ENCODE measurements around the gene CRADD. TPM values are rescaled to one million over a fixed set of nuclear protein-coding genes. Genes with fewer than 3 reads are reported as not detected.

CRADD gene
- total RNA-seq, 1 experiment from 2014 or later: 18.3 TPM

- Histone ChIP-seq H3K4me1 (ENCODE audit: low read length) (peaks cover 9% of the 10 kb centered on the region), H4K20me1 (ENCODE audit: insufficient read depth, low read depth, low read length) (no peaks in the 10 kb centered on the region), H3K4me3 (ENCODE audit: low read length) (no peak overlapping the region), H3K4me2 (ENCODE audit: low read depth, low read length, poor library complexity, severe bottlenecking) (no peak overlapping the region), H3K9ac (ENCODE audit: low read length) (no peak overlapping the region), H3K9me3 (ENCODE audit: low read length) (no peaks in the 10 kb centered on the region), H3K79me2 (ENCODE audit: low read length) (no peaks in the 10 kb centered on the region), H3K9me2 (replicated peaks; ENCODE audit: insufficient read depth, low read length) (no peaks in the 10 kb centered on the region), H3K36me3 (ENCODE audit: insufficient read depth, low read length) (no peaks in the 10 kb centered on the region), H2AFZ (ENCODE audit: low read length) (no peak overlapping the region), H3K27ac (ENCODE audit: low read length) (no peak overlapping the region), H3K27me3 (ENCODE audit: low read length) (no peaks in the 10 kb centered on the region)
- DNase-seq: peak; percentile 60
Measured at GRCh38 chr12:93722835-93723567, 45.8 kb downstream of the CRADD start.

- H3K27me3 ChIP-seq (ENCODE audit: low read length): no peaks in the 10 kb centered on the region
- H2AFZ ChIP-seq (ENCODE audit: low read length): no peak overlapping the region
- no peaks in the 10 kb centered on the region for H4K20me1 ChIP-seq (ENCODE audit: insufficient read depth, low read depth, low read length)
- no peak for DNase-seq
- no peak overlapping the region for H3K27ac ChIP-seq (ENCODE audit: low read length)
- H3K4me3 ChIP-seq (ENCODE audit: low read length): no peak overlapping the region
- peaks cover 9% of the 10 kb centered on the region for H3K4me1 ChIP-seq (ENCODE audit: low read length)
- H3K9me2 ChIP-seq (replicated peaks; ENCODE audit: insufficient read depth, low read length): no peaks in the 10 kb centered on the region
- no peak overlapping the region for H3K9ac ChIP-seq (ENCODE audit: low read length)
- H3K79me2 ChIP-seq (ENCODE audit: low read length): no peaks in the 10 kb centered on the region
- H3K4me2 ChIP-seq (ENCODE audit: low read depth, low read length, poor library complexity, severe bottlenecking): no peak overlapping the region
- no peaks in the 10 kb centered on the region for H3K9me3 ChIP-seq (ENCODE audit: low read length)
- H3K36me3 ChIP-seq (ENCODE audit: insufficient read depth, low read length): no peaks in the 10 kb centered on the region
Measured at GRCh38 chr12:93723568-93723930, 46.4 kb downstream of the CRADD start.

DNA sequence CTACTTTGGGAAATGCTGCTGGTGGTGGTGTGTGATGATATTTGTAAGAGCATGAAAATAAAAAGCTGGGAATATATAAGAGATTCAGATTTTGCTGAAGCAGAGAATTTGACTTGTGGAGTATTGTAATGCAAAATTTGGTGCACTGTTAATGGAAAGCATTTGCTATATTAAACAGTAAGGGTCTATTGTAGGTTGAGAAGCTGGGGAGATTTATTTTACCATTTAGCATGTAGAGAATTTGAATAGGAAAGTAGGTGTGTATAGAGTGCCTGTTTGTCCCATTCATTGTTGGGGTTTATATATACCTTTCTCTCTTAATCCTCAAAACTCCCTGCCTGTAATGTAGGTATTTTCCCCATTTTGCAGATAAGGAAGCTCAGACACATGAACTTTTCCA lies 48.4 kb downstream of the CRADD start:
- no peak for DNase-seq
- Histone ChIP-seq H3K9me3 (ENCODE audit: low read length) (no peaks in the 10 kb centered on the region), H3K27me3 (ENCODE audit: low read length) (no peaks in the 10 kb centered on the region), H3K36me3 (ENCODE audit: insufficient read depth, low read length) (no peaks in the 10 kb centered on the region), H3K27ac (ENCODE audit: low read length) (no peak overlapping the region), H3K4me1 (ENCODE audit: low read length) (peaks cover 11% of the 10 kb centered on the region), H3K4me3 (ENCODE audit: low read length) (no peak overlapping the region), H3K4me2 (ENCODE audit: low read depth, low read length, poor library complexity, severe bottlenecking) (no peak overlapping the region), H3K9me2 (replicated peaks; ENCODE audit: insufficient read depth, low read length) (no peaks in the 10 kb centered on the region), H4K20me1 (ENCODE audit: insufficient read depth, low read depth, low read length) (no peaks in the 10 kb centered on the region), H2AFZ (ENCODE audit: low read length) (no peak overlapping the region), H3K79me2 (ENCODE audit: low read length) (no peaks in the 10 kb centered on the region), H3K9ac (ENCODE audit: low read length) (no peak overlapping the region)

- H3K4me2 ChIP-seq (ENCODE audit: low read depth, low read length, poor library complexity, severe bottlenecking): no peak overlapping the region
- H3K4me1 ChIP-seq (ENCODE audit: low read length): peaks cover 11% of the 10 kb centered on the region
- no peaks in the 10 kb centered on the region for H3K27me3 ChIP-seq (ENCODE audit: low read length)
- no peaks in the 10 kb centered on the region for H3K36me3 ChIP-seq (ENCODE audit: insufficient read depth, low read length)
- no peak for DNase-seq
- H3K9ac ChIP-seq (ENCODE audit: low read length): no peak overlapping the region
- H3K9me2 ChIP-seq (replicated peaks; ENCODE audit: insufficient read depth, low read length): no peaks in the 10 kb centered on the region
- no peaks in the 10 kb centered on the region for H4K20me1 ChIP-seq (ENCODE audit: insufficient read depth, low read depth, low read length)
- no peak overlapping the region for H2AFZ ChIP-seq (ENCODE audit: low read length)
- no peak overlapping the region for H3K27ac ChIP-seq (ENCODE audit: low read length)
- H3K9me3 ChIP-seq (ENCODE audit: low read length): no peaks in the 10 kb centered on the region
- H3K4me3 ChIP-seq (ENCODE audit: low read length): no peak overlapping the region
- H3K79me2 ChIP-seq (ENCODE audit: low read length): no peaks in the 10 kb centered on the region
Measured at GRCh38 chr12:93727195-93727811, 50.1 kb downstream of the CRADD start.

DNA sequence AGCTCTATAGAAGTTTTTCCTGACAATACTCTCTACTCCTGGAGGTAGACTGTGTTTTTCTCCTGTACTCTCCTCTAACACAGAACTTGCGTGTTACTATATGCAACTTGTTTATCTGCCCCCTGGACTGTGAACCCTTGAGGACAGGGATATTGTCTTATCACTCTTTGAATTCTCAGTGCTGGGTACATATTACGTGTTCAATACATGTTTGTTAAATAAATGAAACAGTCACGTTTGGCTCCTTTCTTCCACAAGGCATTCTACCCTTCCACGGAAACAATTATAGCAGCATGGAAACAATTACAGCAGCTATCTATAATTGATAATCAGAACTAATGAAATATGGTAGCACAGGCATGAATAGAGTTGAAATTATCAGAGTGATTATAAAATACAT lies 50.7 kb downstream of the CRADD start:
- Histone ChIP-seq H3K36me3 (ENCODE audit: insufficient read depth, low read length) (no peaks in the 10 kb centered on the region), H3K9me3 (ENCODE audit: low read length) (no peaks in the 10 kb centered on the region), H2AFZ (ENCODE audit: low read length) (no peak overlapping the region), H4K20me1 (ENCODE audit: insufficient read depth, low read depth, low read length) (no peaks in the 10 kb centered on the region), H3K9ac (ENCODE audit: low read length) (no peak overlapping the region), H3K27me3 (ENCODE audit: low read length) (no peaks in the 10 kb centered on the region), H3K9me2 (replicated peaks; ENCODE audit: insufficient read depth, low read length) (no peaks in the 10 kb centered on the region), H3K27ac (ENCODE audit: low read length) (no peak overlapping the region), H3K4me2 (ENCODE audit: low read depth, low read length, poor library complexity, severe bottlenecking) (no peak overlapping the region), H3K4me1 (ENCODE audit: low read length) (peaks cover 7% of the 10 kb centered on the region), H3K79me2 (ENCODE audit: low read length) (no peaks in the 10 kb centered on the region), H3K4me3 (ENCODE audit: low read length) (no peak overlapping the region)
- DNase-seq: no peak

DNA sequence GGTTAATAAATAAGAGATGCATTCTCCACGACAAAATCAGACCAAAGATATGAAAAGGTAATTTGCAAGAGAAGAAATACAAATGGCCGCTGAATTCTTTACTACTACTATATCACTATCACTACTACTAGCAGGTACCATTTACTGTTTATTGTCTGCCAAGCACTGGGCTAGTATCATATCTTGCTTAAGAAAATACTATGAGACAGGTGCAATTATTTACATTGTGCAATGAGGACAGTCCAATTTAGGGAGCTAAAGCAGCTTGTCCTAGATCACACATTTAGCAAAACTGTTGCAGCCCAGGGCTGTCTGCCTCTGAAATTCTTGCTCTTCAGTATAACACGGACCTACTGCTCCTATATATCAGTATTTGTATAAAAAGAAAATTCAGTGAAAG lies 52.8 kb downstream of the CRADD start:
- no peak overlapping the region for H3K4me3 ChIP-seq (ENCODE audit: low read length)
- no peak overlapping the region for H3K27ac ChIP-seq (ENCODE audit: low read length)
- H3K9me2 ChIP-seq (replicated peaks; ENCODE audit: insufficient read depth, low read length): no peaks in the 10 kb centered on the region
- no peaks in the 10 kb centered on the region for H3K9me3 ChIP-seq (ENCODE audit: low read length)
- H3K4me2 ChIP-seq (ENCODE audit: low read depth, low read length, poor library complexity, severe bottlenecking): no peak overlapping the region
- H4K20me1 ChIP-seq (ENCODE audit: insufficient read depth, low read depth, low read length): no peaks in the 10 kb centered on the region
- no peaks in the 10 kb centered on the region for H3K27me3 ChIP-seq (ENCODE audit: low read length)
- H2AFZ ChIP-seq (ENCODE audit: low read length): no peak overlapping the region
- no peaks in the 10 kb centered on the region for H3K36me3 ChIP-seq (ENCODE audit: insufficient read depth, low read length)
- DNase-seq: no peak
- H3K4me1 ChIP-seq (ENCODE audit: low read length): peaks cover 2% of the 10 kb centered on the region; the same call in 1 of the 2 replicates
- no peaks in the 10 kb centered on the region for H3K79me2 ChIP-seq (ENCODE audit: low read length)
- H3K9ac ChIP-seq (ENCODE audit: low read length): no peak overlapping the region

GRCh38 chr12:93733358-93733757 lies 56.2 kb downstream of the CRADD start:
- no peaks in the 10 kb centered on the region for H3K27me3 ChIP-seq (ENCODE audit: low read length)
- no peak overlapping the region for H3K27ac ChIP-seq (ENCODE audit: low read length)
- H2AFZ ChIP-seq (ENCODE audit: low read length): no peak overlapping the region
- H3K79me2 ChIP-seq (ENCODE audit: low read length): no peaks in the 10 kb centered on the region
- H3K4me1 ChIP-seq (ENCODE audit: low read length): peaks cover 2% of the 10 kb centered on the region; the same call in 1 of the 2 replicates
- DNase-seq: no peak
- H3K4me2 ChIP-seq (ENCODE audit: low read depth, low read length, poor library complexity, severe bottlenecking): no peak overlapping the region
- no peaks in the 10 kb centered on the region for H3K9me3 ChIP-seq (ENCODE audit: low read length)
- no peak overlapping the region for H3K9ac ChIP-seq (ENCODE audit: low read length)
- no peaks in the 10 kb centered on the region for H3K36me3 ChIP-seq (ENCODE audit: insufficient read depth, low read length)
- H3K4me3 ChIP-seq (ENCODE audit: low read length): no peak overlapping the region
- H4K20me1 ChIP-seq (ENCODE audit: insufficient read depth, low read depth, low read length): no peaks in the 10 kb centered on the region
- no peaks in the 10 kb centered on the region for H3K9me2 ChIP-seq (replicated peaks; ENCODE audit: insufficient read depth, low read length)

DNA sequence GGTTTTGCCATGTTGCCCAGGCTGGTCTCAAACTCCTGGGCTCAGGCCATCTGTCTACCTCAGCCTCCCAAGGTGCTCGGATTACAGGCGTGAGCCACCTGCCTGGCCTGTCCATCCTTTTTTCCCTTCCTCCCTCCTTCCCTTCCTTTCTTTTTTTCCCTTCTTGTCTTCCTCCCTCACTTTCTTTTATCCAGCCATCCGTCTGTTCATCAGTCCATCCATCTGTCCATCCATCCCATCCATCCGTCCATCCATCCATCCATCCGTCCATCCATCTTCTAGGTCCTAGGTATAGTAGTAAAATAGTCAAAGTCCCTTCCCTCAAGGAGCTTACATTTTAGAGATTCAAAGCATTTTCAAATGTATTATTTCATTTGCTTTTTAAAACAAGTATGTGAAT lies 56.8 kb downstream of the CRADD start:
- Histone ChIP-seq H3K4me1 (ENCODE audit: low read length) (peaks cover under 1% of the 10 kb centered on the region; the same call in 1 of the 2 replicates), H3K4me2 (ENCODE audit: low read depth, low read length, poor library complexity, severe bottlenecking) (no peak overlapping the region), H3K9ac (ENCODE audit: low read length) (no peak overlapping the region), H3K9me2 (replicated peaks; ENCODE audit: insufficient read depth, low read length) (no peaks in the 10 kb centered on the region), H3K27me3 (ENCODE audit: low read length) (no peaks in the 10 kb centered on the region), H3K36me3 (ENCODE audit: insufficient read depth, low read length) (no peaks in the 10 kb centered on the region), H3K4me3 (ENCODE audit: low read length) (no peak overlapping the region), H3K79me2 (ENCODE audit: low read length) (no peaks in the 10 kb centered on the region), H3K9me3 (ENCODE audit: low read length) (no peaks in the 10 kb centered on the region), H2AFZ (ENCODE audit: low read length) (no peak overlapping the region), H4K20me1 (ENCODE audit: insufficient read depth, low read depth, low read length) (no peaks in the 10 kb centered on the region), H3K27ac (ENCODE audit: low read length) (no peak overlapping the region)
- no peak for DNase-seq

All from Karpas-422 (cell line).